Gastroesophageal sphincter (tissue), 4 donors: ENCODE measurements around the gene CD7. TPM values are rescaled to one million over a fixed set of nuclear protein-coding genes. Genes with fewer than 3 reads are reported as not detected.

Experiments
- ATAC-seq: fragments of 150-250 bp; one replicate; pipeline ENCODE4 v1.9.1; 2016; ENCODE audit warnings: mild to moderate bottlenecking, moderate library complexity
- H3K27ac ChIP-seq, 4 donors: fragments of 200-600 bp; sonication (generic) in 3 of 4; 1 replicate in 3 of 4; 2 replicates in 1 of 4; pipeline ENCODE4 v1.5.1; 2016 to 2019
- H3K27me3 ChIP-seq: fragments of 200-600 bp; sonication (generic); one replicate; pipeline ENCODE4 v1.5.1; 2019
- H3K36me3 ChIP-seq, 2 donors: fragments of 200-600 bp; sonication (generic); one replicate each; pipeline ENCODE4 v1.5.1; 2019; ENCODE audit warnings: control low read depth in 1 of 2
- H3K4me1 ChIP-seq, 3 donors: fragments of 200-600 bp; sonication (generic); 1 replicate in 2 of 3; 2 replicates in 1 of 3; pipeline ENCODE4 v1.5.1; 2016 to 2019; ENCODE audit warnings: control low read depth in 2 of 3
- H3K4me3 ChIP-seq, 2 donors: fragments of 200-600 bp; sonication (generic); one replicate each; pipeline ENCODE4 v1.5.1; 2019; ENCODE audit warnings: mild to moderate bottlenecking in 1 of 2, moderate library complexity in 1 of 2
- H3K9me3 ChIP-seq, 3 donors: fragments of 200-600 bp; sonication (generic); one replicate each; pipeline ENCODE4 v1.5.1; 2017 to 2019; ENCODE audit warnings: control low read depth in 2 of 3
- CTCF ChIP-seq, 4 experiments: fragments of 200-600 bp in 2 of 4; fragments of 450-650 bp in 2 of 4; sonication (generic) in 1 of 4; IDR thresholded peaks; one replicate each; pipeline ENCODE4 v1.5.1; 2017 to 2019; ENCODE audit warnings: antibody characterized with exemption in 4 of 4, mild to moderate bottlenecking in 2 of 4, moderate library complexity in 2 of 4
- EP300 ChIP-seq: sonication (generic); formaldehyde crosslinking; IDR thresholded peaks from one replicate; pipeline ENCODE4 v1.6.1; 2017; ENCODE audit warnings: antibody characterized with exemption, mild to moderate bottlenecking
- POLR2A ChIP-seq, 2 donors: fragments of 450-650 bp; IDR thresholded peaks; one replicate each; pipeline ENCODE4 v1.6.1; 2017; ENCODE audit warnings: antibody characterized with exemption in 2 of 2, mild to moderate bottlenecking in 2 of 2, moderate library complexity in 1 of 2
- POLR2AphosphoS5 ChIP-seq: sonication (generic); formaldehyde crosslinking; IDR thresholded peaks from one replicate; pipeline ENCODE4 v1.6.1; 2017; ENCODE audit warnings: antibody characterized with exemption
- WGBS, 2 donors: methylation state at CpG; one replicate each; pipeline ENCODE4 v1.1.5; 2018; ENCODE audit warnings: low coverage in 1 of 2; 5-methylcytosine and 5-hydroxymethylcytosine counted together
- total RNA-seq, 4 donors: library from RNA; depleted of rRNA; stranded (reverse); fragments of >200 nt; gene quantifications; one replicate each; pipeline ENCODE4 v1.1.0, GENCODE V29; 2016

Gene CD7
- total RNA-seq, 4 donors from 2014 or later = 0.58 to 1.7 (median 0.94) TPM; not detected in 1

- Histone ChIP-seq H3K9me3 (no peaks in the 10 kb centered on the region), H3K4me1 (peaks cover 0 to 8% (median 0%) of the 10 kb centered on the region in 3 donors), H3K4me3 (no peak overlapping the region), H3K27ac (no peak overlapping the region), H3K36me3 (no peaks in the 10 kb centered on the region), H3K27me3 (peaks cover 23% of the 10 kb centered on the region)
- ATAC-seq = no peak
- 96 to 100% methylated on average over 1 to 7 of the region's 23 CpGs for WGBS, 2 donors
- no peak for TF ChIP-seq EP300
- no peak for TF ChIP-seq POLR2AphosphoS5
- TF ChIP-seq POLR2A (IDR thresholded peaks at IDR 0.05) = no peak
Observed at GRCh38 chr17:82304826-82305726, 12.3 kb downstream of the CD7 start.

GRCh38 chr17:82303944-82304808 is 13.2 kb downstream of the CD7 start:
- Histone ChIP-seq H3K27ac (no peak overlapping the region), H3K27me3 (peaks cover 14% of the 10 kb centered on the region), H3K36me3 (no peaks in the 10 kb centered on the region), H3K9me3 (no peaks in the 10 kb centered on the region), H3K4me3 (no peak overlapping the region), H3K4me1 (peaks cover 0 to 10% (median under 1%) of the 10 kb centered on the region in 3 donors)
- WGBS, 2 donors = 62 to 87% methylated on average over 3 to 8 of the region's 26 CpGs
- ATAC-seq = peak; percentile 9
- TF ChIP-seq EP300 (no peak), POLR2A (IDR thresholded peaks at IDR 0.05) (no peak), POLR2AphosphoS5 (no peak), CTCF (IDR thresholded peaks at IDR 0.05) (no peak)

GRCh38 chr17:82302991-82303943 is 14.1 kb downstream of the CD7 start:
- WGBS, 2 donors = 40% methylated on average over 1 of the region's 35 CpGs; no CpG with 5 or more reads in 1 of the 2 donors
- Histone ChIP-seq H3K27ac (no peak overlapping the region), H3K4me1 (peaks cover 0 to 20% (median 5%) of the 10 kb centered on the region in 3 donors), H3K9me3 (no peaks in the 10 kb centered on the region), H3K4me3 (no peak overlapping the region), H3K27me3 (peaks cover 8% of the 10 kb centered on the region), H3K36me3 (no peaks in the 10 kb centered on the region)
- no peak for ATAC-seq
- TF ChIP-seq CTCF (IDR thresholded peaks at IDR 0.05) = no peak
- TF ChIP-seq POLR2AphosphoS5 = no peak
- TF ChIP-seq POLR2A (IDR thresholded peaks at IDR 0.05) = no peak
- no peak for TF ChIP-seq EP300

- Histone ChIP-seq H3K27ac (no peak overlapping the region), H3K4me3 (no peak overlapping the region), H3K4me1 (peaks cover 0 to 27% (median 6%) of the 10 kb centered on the region in 3 donors), H3K27me3 (peaks cover 8% of the 10 kb centered on the region), H3K36me3 (no peaks in the 10 kb centered on the region), H3K9me3 (no peaks in the 10 kb centered on the region)
- TF ChIP-seq EP300 (no peak), CTCF (IDR thresholded peaks at IDR 0.05) (no peak), POLR2A (IDR thresholded peaks at IDR 0.05) (no peak), POLR2AphosphoS5 (no peak)
- 80% methylated on average over 1 of the region's 15 CpGs; no CpG with 5 or more reads in 1 of the 2 donors for WGBS, 2 donors
- no peak for ATAC-seq
Observed at GRCh38 chr17:82302568-82302963, 14.8 kb downstream of the CD7 start.
